ENCODE results near the gene KRT7.

KRT7 gene

DNA sequence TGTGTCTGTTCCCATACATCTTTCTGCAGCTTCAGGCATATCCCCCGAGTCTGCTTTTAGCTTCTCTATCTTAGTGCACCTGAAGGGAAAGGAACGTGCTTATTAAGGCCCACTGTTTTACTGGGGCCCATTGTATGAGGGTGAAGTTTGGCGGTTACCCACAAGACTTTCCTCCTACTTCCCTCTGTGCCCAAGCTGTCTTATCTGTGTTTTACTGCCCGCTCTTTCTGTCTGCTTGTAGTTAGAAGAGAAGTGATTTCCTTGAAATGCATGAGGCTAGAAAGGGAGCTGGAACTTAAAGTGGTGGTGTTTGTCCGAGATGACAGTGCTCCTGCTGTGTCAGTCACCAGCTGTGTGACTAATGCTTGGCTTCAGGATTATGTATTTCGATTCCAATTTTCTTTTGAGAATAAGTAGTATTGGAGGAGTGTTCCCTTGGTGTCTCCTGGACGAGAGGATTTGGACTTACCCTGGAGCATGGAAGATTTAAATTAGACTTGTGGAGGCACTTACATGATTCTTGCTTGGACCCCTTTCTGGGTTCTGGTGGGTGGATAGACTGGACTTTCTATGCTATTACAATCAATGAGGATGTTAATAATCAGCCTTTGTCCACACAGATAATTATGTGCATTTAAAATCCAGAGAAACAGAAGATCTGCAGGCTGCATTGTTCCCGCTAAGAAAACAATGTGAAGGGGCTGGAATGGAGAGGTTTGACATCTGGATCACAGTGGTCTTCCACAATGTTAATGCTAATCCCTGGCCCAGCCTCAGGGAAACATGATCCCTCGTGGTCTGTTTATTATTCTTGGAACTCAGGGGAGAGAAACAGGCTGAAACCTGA, 27.5 kb downstream of the KRT7 start:
- no peaks in the 10 kb centered on the region for H3K4me1 ChIP-seq (ENCODE audit: insufficient read depth, low read length)
- no peaks in the 10 kb centered on the region for H3K36me3 ChIP-seq (ENCODE audit: insufficient read depth, low read depth, low read length)
- H3K27me3 ChIP-seq (ENCODE audit: insufficient read depth, low read length), result peaks cover 64% of the 10 kb centered on the region
- no peak overlapping the region for H3K9ac ChIP-seq (ENCODE audit: low read depth, low read length)
- no peaks in the 10 kb centered on the region; the same call in 1 of the 2 replicates for H3K9me3 ChIP-seq (ENCODE audit: insufficient read depth, low read depth, low read length)
- no peak overlapping the region for H3K4me3 ChIP-seq (ENCODE audit: low read length)
- no peak overlapping the region for H3K27ac ChIP-seq (ENCODE audit: low read length)

DNA sequence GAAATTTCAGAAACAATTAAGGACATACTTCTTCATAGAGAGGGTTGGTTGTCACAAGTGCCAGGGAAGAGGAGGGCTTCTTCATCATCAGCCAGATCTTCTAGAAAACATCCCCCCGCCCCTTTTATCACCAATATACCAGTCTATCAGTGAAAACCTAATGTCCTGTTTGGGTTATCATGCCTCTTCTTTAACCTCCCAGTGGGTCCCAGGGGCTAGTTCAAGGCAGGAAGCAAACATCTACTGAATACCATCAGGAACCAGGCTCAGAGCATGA, 28.1 kb downstream of the KRT7 start:
- Histone ChIP-seq H3K4me3 (ENCODE audit: low read length) (no peak overlapping the region), H3K4me1 (ENCODE audit: insufficient read depth, low read length) (no peaks in the 10 kb centered on the region), H3K27ac (ENCODE audit: low read length) (no peak overlapping the region), H3K36me3 (ENCODE audit: insufficient read depth, low read depth, low read length) (no peaks in the 10 kb centered on the region), H3K9ac (ENCODE audit: low read depth, low read length) (no peak overlapping the region), H3K27me3 (ENCODE audit: insufficient read depth, low read length) (peaks cover 58% of the 10 kb centered on the region), H3K9me3 (ENCODE audit: insufficient read depth, low read depth, low read length) (no peaks in the 10 kb centered on the region; the same call in 1 of the 2 replicates)

DNA sequence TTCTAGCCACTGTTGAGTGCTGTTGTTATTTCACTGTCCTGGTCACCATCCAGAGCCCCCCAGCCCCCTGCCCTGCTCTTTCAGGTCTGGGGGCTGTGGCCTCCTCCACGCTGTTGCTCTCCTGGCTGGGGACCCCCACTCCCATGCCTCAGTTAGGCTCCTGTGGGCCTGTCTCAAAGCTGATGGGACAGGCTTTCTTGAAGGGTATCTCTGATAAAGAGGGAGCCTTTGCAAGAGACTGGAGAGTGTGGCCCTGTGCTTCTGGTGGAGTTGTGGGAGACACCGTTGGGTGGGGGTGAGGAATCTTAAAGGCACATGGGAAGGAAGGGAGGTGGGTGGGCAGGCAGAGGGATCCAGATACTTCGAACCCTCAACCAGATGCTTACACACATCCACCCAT, 29.2 kb downstream of the KRT7 start:
- Histone ChIP-seq H3K4me3 (ENCODE audit: low read length) (no peak overlapping the region), H3K9me3 (ENCODE audit: insufficient read depth, low read depth, low read length) (no peaks in the 10 kb centered on the region; the same call in 1 of the 2 replicates), H3K4me1 (ENCODE audit: insufficient read depth, low read length) (no peaks in the 10 kb centered on the region), H3K27ac (ENCODE audit: low read length) (no peak overlapping the region), H3K36me3 (ENCODE audit: insufficient read depth, low read depth, low read length) (no peaks in the 10 kb centered on the region), H3K27me3 (ENCODE audit: insufficient read depth, low read length) (peaks cover 47% of the 10 kb centered on the region), H3K9ac (ENCODE audit: low read depth, low read length) (no peak overlapping the region)

DNA sequence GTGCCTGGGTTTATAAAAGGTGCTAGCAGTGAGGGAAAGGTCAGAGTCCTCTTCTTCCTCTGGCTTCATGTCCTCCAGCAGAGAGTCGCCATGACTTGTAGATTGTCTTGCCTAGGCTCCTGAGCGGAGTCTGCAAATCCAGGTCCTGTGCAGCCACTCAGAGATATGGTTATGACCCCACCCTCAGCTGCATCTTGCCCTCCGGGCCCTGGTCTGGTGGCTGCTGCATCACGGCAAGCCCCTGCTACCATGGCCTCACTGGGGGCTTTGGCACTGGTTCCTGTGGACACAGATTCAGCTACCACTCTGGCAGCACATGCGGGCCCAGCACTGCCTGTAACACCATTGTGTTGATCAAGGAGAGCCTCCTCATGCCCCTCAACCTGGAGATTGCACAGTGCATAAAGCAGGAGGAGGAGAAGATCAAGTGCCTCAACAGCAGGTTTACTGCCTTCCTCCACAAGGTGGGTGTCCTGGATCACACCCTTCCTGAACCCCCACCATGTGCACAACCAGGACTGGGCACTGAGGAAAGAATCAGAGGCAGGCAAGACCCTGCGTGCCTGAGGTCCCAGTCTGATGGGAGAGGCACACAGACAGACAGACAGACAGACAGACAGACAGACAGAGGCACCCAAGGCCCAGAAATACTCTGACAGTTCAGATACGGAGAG, 30.9 kb downstream of the KRT7 start:
- Histone ChIP-seq H3K27ac (ENCODE audit: low read length) (no peak overlapping the region), H3K9me3 (ENCODE audit: insufficient read depth, low read depth, low read length) (no peaks in the 10 kb centered on the region; the same call in 1 of the 2 replicates), H3K9ac (ENCODE audit: low read depth, low read length) (no peak overlapping the region), H3K36me3 (ENCODE audit: insufficient read depth, low read depth, low read length) (no peaks in the 10 kb centered on the region), H3K4me1 (ENCODE audit: insufficient read depth, low read length) (no peaks in the 10 kb centered on the region), H3K27me3 (ENCODE audit: insufficient read depth, low read length) (peaks cover 30% of the 10 kb centered on the region), H3K4me3 (ENCODE audit: low read length) (no peak overlapping the region)

DNA sequence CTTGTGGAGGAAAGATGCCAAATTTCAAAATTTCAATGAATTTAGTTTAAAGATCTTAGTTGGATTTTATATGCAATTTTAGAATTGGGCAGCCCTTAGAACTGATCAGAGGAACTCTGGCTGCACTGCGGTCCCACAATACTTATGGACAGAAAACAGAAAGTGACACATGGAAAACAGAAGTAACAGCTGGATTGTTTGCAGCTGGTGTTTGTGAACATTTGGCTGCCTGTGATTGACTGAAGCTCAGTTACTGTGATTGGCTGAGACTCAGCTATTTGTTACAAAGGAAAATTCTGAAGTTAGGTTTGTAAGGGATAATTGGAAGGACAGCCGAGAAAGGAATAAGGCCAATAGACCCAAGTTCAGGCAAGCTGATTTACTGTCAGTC, 31.4 kb downstream of the KRT7 start:
- Histone ChIP-seq H3K27me3 (ENCODE audit: insufficient read depth, low read length) (peaks cover 25% of the 10 kb centered on the region), H3K4me1 (ENCODE audit: insufficient read depth, low read length) (no peaks in the 10 kb centered on the region), H3K27ac (ENCODE audit: low read length) (no peak overlapping the region), H3K9ac (ENCODE audit: low read depth, low read length) (no peak overlapping the region), H3K4me3 (ENCODE audit: low read length) (no peak overlapping the region), H3K36me3 (ENCODE audit: insufficient read depth, low read depth, low read length) (no peaks in the 10 kb centered on the region), H3K9me3 (ENCODE audit: insufficient read depth, low read depth, low read length) (no peaks in the 10 kb centered on the region; the same call in 1 of the 2 replicates)

DNA sequence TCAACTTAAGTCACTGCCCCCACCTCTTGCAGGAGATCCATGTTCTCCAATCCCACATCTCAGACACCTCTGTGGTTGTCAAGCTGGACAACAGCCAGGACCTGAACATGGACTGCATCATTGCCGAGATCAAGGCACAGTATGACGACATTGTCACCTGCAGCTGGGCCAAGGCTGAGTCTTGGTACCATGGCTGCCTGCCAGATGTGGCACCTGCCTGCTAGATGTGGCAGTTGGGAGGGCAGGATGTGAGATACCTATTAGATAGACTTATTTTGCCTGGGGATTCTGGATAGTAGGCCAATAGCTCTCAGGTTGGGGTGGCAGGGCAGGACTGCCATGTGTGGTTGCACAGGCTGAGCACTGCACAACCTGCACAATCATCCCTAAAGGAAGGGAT, 33.5 kb downstream of the KRT7 start:
- H3K9ac ChIP-seq (ENCODE audit: low read depth, low read length), result no peak overlapping the region
- no peaks in the 10 kb centered on the region for H3K4me1 ChIP-seq (ENCODE audit: insufficient read depth, low read length)
- H3K9me3 ChIP-seq (ENCODE audit: insufficient read depth, low read depth, low read length), result no peaks in the 10 kb centered on the region; the same call in 1 of the 2 replicates
- H3K27me3 ChIP-seq (ENCODE audit: insufficient read depth, low read length), result peaks cover 4% of the 10 kb centered on the region; the same call in 1 of the 2 replicates
- no peak overlapping the region for H3K4me3 ChIP-seq (ENCODE audit: low read length)
- H3K36me3 ChIP-seq (ENCODE audit: insufficient read depth, low read depth, low read length), result no peaks in the 10 kb centered on the region
- H3K27ac ChIP-seq (ENCODE audit: low read length), result no peak overlapping the region

DNA sequence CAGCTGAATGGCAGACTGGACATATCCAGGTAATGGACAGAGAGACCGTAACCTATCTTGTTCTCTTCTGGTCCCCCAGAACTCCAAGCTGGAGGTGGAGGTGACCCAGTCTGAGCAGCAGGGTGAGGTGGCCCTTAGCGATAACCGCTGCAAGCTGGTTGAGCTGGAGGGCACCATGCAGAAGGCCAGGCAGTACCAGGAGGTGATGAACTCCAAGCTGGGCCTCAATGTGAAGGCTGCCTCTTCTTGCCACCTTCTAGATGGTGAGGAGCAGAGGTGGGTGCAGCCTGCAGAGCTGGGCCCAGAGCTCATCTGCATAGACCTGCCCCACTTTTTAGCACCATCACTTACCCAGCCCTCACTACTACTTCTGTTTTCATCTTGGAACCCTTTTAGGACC, 34.2 kb downstream of the KRT7 start:
- Histone ChIP-seq H3K9ac (ENCODE audit: low read depth, low read length) (no peak overlapping the region), H3K36me3 (ENCODE audit: insufficient read depth, low read depth, low read length) (no peaks in the 10 kb centered on the region), H3K4me1 (ENCODE audit: insufficient read depth, low read length) (no peaks in the 10 kb centered on the region), H3K27me3 (ENCODE audit: insufficient read depth, low read length) (no peaks in the 10 kb centered on the region), H3K4me3 (ENCODE audit: low read length) (no peak overlapping the region), H3K27ac (ENCODE audit: low read length) (no peak overlapping the region), H3K9me3 (ENCODE audit: insufficient read depth, low read depth, low read length) (no peaks in the 10 kb centered on the region; the same call in 1 of the 2 replicates)

DNA sequence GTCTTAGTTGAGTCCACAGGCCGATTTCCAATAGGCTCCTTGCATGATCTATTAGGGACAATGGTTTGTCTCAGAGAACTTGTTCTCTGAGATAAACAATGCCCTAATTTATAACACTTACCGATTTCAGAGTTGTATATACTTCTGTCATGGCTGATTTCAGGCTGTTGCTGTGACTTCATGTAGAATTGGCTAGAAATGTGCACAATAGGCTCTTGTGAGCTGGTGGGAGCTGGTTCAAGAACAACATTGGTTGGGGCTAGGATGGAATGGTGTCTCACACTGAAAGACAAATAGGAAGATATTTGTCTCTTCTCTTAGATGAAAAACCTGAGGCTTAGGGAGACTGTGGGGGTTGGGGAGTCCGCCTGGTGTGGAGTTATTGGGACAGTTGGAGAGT, 34.7 kb downstream of the KRT7 start:
- Histone ChIP-seq H3K9ac (ENCODE audit: low read depth, low read length) (no peak overlapping the region), H3K36me3 (ENCODE audit: insufficient read depth, low read depth, low read length) (no peaks in the 10 kb centered on the region), H3K9me3 (ENCODE audit: insufficient read depth, low read depth, low read length) (no peaks in the 10 kb centered on the region; the same call in 1 of the 2 replicates), H3K4me3 (ENCODE audit: low read length) (no peak overlapping the region), H3K27me3 (ENCODE audit: insufficient read depth, low read length) (no peaks in the 10 kb centered on the region), H3K4me1 (ENCODE audit: insufficient read depth, low read length) (no peaks in the 10 kb centered on the region), H3K27ac (ENCODE audit: low read length) (no peak overlapping the region)

DNA sequence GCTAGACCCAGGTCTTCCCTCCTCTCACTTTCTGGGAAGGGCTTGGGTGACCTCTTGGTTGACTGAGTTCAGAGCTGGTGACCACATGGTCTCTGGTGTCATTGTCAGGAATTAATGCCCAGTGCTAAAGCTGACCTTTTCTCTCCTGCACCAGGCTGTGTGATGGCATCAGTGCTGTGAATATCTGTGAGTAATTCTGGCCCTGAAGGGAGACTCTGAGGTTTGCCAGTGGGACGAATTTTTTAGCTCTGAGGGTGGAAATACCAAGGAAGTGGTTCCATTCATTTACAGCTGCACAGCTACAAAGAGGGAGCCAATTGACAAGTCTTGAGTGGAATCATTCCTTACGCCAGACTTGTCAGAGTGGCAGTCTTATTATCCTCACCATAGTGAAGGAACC, 35.2 kb downstream of the KRT7 start:
- H3K4me3 ChIP-seq (ENCODE audit: low read length), result no peak overlapping the region
- no peak overlapping the region for H3K27ac ChIP-seq (ENCODE audit: low read length)
- H3K27me3 ChIP-seq (ENCODE audit: insufficient read depth, low read length), result no peaks in the 10 kb centered on the region
- no peak overlapping the region for H3K9ac ChIP-seq (ENCODE audit: low read depth, low read length)
- H3K36me3 ChIP-seq (ENCODE audit: insufficient read depth, low read depth, low read length), result no peaks in the 10 kb centered on the region
- H3K4me1 ChIP-seq (ENCODE audit: insufficient read depth, low read length), result no peaks in the 10 kb centered on the region
- H3K9me3 ChIP-seq (ENCODE audit: insufficient read depth, low read depth, low read length), result no peaks in the 10 kb centered on the region

DNA sequence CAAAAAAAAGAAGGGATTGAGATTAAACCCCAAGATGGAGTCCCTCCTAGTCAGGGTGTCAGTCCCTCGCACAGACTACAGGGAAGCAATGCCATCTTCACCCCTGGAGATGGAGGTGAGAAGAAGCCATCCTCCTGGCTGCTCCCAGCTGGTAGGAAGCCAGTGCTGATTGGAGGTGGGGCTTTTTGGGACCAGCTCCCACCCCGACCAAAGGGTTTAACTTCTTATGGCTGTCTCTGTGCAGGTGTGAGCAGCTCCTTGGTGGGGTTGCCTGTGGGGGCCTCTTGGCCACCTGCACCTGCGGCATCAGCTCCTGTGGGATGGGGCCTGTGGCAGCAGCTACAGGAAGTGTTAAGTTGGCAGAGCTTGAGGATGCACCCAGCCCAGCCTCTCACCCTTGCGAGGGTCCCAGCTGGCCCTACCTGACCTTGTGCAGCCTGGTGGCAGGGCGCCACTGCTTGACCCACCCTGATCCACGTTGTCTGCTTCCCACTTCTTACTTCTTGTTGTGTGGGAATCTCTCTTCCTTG, 37.6 kb downstream of the KRT7 start:
- no peak overlapping the region for H3K9ac ChIP-seq (ENCODE audit: low read depth, low read length)
- no peaks in the 10 kb centered on the region for H3K4me1 ChIP-seq (ENCODE audit: insufficient read depth, low read length)
- no peaks in the 10 kb centered on the region for H3K36me3 ChIP-seq (ENCODE audit: insufficient read depth, low read depth, low read length)
- peaks cover 5% of the 10 kb centered on the region; the same call in 1 of the 2 replicates for H3K27me3 ChIP-seq (ENCODE audit: insufficient read depth, low read length)
- H3K9me3 ChIP-seq (ENCODE audit: insufficient read depth, low read depth, low read length), result no peaks in the 10 kb centered on the region
- no peak overlapping the region for H3K27ac ChIP-seq (ENCODE audit: low read length)
- no peak overlapping the region for H3K4me3 ChIP-seq (ENCODE audit: low read length)

DNA sequence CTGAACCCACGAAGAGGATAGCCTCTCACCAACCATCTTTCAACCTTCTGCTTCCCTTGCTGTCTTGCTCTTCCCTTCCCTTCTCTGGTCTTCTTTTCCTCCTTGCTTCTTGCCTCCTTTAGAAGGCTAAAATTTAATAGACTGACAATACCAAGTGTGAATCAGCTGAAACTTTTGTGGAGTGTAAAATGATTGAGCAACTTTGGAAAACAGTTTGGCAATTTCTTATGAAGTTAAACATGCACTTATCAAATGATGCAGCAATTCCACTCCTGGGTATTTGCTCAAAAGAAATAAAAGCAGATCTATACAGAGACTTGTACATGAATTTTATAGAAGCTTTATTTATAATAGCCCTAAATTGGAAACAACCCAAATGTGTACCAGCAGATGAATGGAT, 38.1 kb downstream of the KRT7 start:
- no peak overlapping the region for H3K9ac ChIP-seq (ENCODE audit: low read depth, low read length)
- H3K4me3 ChIP-seq (ENCODE audit: low read length), result no peak overlapping the region
- H3K27ac ChIP-seq (ENCODE audit: low read length), result no peak overlapping the region
- no peaks in the 10 kb centered on the region for H3K9me3 ChIP-seq (ENCODE audit: insufficient read depth, low read depth, low read length)
- no peaks in the 10 kb centered on the region for H3K4me1 ChIP-seq (ENCODE audit: insufficient read depth, low read length)
- H3K27me3 ChIP-seq (ENCODE audit: insufficient read depth, low read length), result peaks cover 5% of the 10 kb centered on the region; the same call in 1 of the 2 replicates
- no peaks in the 10 kb centered on the region for H3K36me3 ChIP-seq (ENCODE audit: insufficient read depth, low read depth, low read length)
